GM12891 (cell line): ENCODE data around the gene GPR149.

Experiments used
- POLR2AphosphoS5 ChIP-seq: IDR thresholded peaks from 2 replicates; pipeline ENCODE4 v1.6.1; 2011; ENCODE audit warnings: low read depth, low read length, control low read depth
- TAF1 ChIP-seq: IDR thresholded peaks from 2 replicates; pipeline ENCODE4 v1.6.1; 2011; ENCODE audit warnings: low read depth, low read length, control low read depth

GRCh38 chr3:154316974-154317767 is 112.8 kb downstream of the GPR149 start:
- TF ChIP-seq POLR2AphosphoS5 (no peak), TAF1 (no peak)
